Type B pancreatic cell (in vitro differentiated cells): Measurements from ENCODE around the gene ABCB8. TPM values are rescaled to one million over a fixed set of nuclear protein-coding genes. Genes with fewer than 3 reads are reported as not detected.

Experiments used
- DNase-seq: peaks from one replicate; pipeline ENCODE4 v3.0.0; 2021; ENCODE audit warnings: mixed read lengths; ENCODE audit not compliant: unreplicated experiment; ENCODE audit errors: extremely low spot score
- H3K27ac Mint-ChIP-seq: 2 replicates; pipeline ENCODE4 v1.8.0; 2021; ENCODE audit warnings: mild to moderate bottlenecking, mixed read lengths
- H3K27me3 Mint-ChIP-seq: 2 replicates; pipeline ENCODE4 v1.8.0; 2021; ENCODE audit warnings: mixed read lengths
- H3K36me3 Mint-ChIP-seq: 2 replicates; pipeline ENCODE4 v1.8.0; 2021; ENCODE audit warnings: mixed read lengths
- H3K4me1 Mint-ChIP-seq: one replicate; pipeline ENCODE4 v1.8.0; 2021; ENCODE audit warnings: mixed read lengths; ENCODE audit not compliant: unreplicated experiment
- H3K4me3 Mint-ChIP-seq: 2 replicates; pipeline ENCODE4 v1.8.0; 2021; ENCODE audit warnings: mild to moderate bottlenecking, mixed read lengths
- H3K9me3 Mint-ChIP-seq: 2 replicates; pipeline ENCODE4 v1.8.0; 2021; ENCODE audit warnings: mixed read lengths
- CTCF ChIP-seq: fragments of 200-600 bp; sonication (generic); conservative IDR thresholded peaks from 2 replicates; pipeline ENCODE4 v1.5.0; 2021; ENCODE audit warnings: antibody characterized with exemption, mild to moderate bottlenecking
- total RNA-seq: library from RNA; stranded (reverse); gene quantifications from 2 replicates; pipeline ENCODE4 v1.2.1, GENCODE V29; 2021; ENCODE audit warnings: low replicate concordance

The ABCB8 gene
- total RNA-seq, 1 donor from 2014 or later, result 45.5 TPM

DNA sequence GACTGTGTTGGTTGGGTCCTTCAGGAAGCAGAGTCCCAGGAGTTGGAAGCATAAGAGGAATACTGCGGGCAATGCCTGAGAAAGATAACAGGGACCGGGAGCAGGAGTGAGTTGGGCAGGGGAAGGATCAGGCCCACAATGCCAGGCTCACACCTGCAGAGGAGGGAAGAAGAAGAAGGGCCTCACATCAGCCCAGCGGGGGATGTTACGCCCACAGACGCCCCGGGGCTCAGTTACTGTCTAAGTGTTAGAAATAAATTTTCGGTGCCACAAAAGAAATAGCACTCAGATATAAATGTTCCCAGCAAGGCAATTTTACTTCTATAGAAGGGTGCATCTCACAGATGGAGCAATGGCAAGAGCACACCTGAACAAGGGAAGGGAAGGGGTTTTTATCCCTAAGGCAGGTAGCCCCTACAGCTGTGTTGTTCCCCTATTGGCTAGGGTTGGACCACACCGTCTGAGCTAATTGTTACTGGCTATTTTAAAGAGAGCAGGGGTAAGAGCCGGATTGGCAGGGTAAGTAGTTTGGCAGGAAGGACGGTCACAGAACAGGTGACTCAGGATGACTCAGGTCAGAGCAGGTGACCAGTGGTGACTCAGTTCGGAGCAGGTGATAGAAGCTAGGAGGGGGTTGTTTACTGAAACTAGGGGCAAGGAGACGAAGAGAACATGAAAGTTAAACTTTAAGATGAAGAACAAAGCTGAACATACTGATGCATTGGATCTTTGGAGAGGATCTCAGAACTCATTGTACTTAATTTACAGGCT is 37.6 kb upstream of the ABCB8 start, which contains the start of gene NOS3:
TSS of gene NOS3 (plus strand) at position 602 of the 771 bp plus-strand sequence. CDS start 2,787 bp downstream, outside the sequence.
- Mint-ChIP-seq H3K36me3 (no peaks in the 10 kb centered on the region), H3K4me1 (peaks cover 14% of the 10 kb centered on the region), H3K27me3 (peaks cover 27% of the 10 kb centered on the region), H3K27ac (no peak within 1 kb of the TSS), H3K4me3 (no peak within 1 kb of the TSS), H3K9me3 (peaks cover 6% of the 10 kb centered on the region)
- TF ChIP-seq CTCF, result no peak
- no peak for DNase-seq

GRCh38 chr7:150992051-150992640 is 36.1 kb upstream of the ABCB8 start:
- DNase-seq, result no peak
- no peak overlapping the region for H3K4me3 Mint-ChIP-seq
- no peaks in the 10 kb centered on the region for H3K36me3 Mint-ChIP-seq
- no peak for TF ChIP-seq CTCF
- H3K4me1 Mint-ChIP-seq, result peaks cover 8% of the 10 kb centered on the region
- H3K27me3 Mint-ChIP-seq, result peaks cover 20% of the 10 kb centered on the region
- peaks cover 6% of the 10 kb centered on the region for H3K9me3 Mint-ChIP-seq
- no peak overlapping the region for H3K27ac Mint-ChIP-seq

DNA sequence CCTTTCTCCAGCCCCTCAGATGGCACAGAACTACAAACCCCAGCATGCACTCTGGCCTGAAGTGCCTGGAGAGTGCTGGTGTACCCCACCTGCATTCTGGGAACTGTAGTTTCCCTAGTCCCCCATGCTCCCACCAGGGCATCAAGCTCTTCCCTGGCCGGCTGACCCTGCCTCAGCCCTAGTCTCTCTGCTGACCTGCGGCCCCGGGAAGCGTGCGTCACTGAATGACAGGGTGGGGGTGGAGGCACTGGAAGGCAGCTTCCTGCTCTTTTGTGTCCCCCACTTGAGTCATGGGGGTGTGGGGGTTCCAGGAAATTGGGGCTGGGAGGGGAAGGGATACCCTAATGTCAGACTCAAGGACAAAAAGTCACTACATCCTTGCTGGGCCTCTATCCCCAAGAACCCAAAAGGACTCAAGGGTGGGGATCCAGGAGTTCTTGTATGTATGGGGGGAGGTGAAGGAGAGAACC is 35.4 kb upstream of the ABCB8 start:
- Mint-ChIP-seq H3K9me3 (peaks cover 6% of the 10 kb centered on the region), H3K27me3 (peaks cover 18% of the 10 kb centered on the region), H3K4me1 (peaks cover 12% of the 10 kb centered on the region), H3K27ac (no peak overlapping the region), H3K4me3 (no peak overlapping the region), H3K36me3 (no peaks in the 10 kb centered on the region)
- TF ChIP-seq CTCF, result no peak
- DNase-seq, result no peak

DNA sequence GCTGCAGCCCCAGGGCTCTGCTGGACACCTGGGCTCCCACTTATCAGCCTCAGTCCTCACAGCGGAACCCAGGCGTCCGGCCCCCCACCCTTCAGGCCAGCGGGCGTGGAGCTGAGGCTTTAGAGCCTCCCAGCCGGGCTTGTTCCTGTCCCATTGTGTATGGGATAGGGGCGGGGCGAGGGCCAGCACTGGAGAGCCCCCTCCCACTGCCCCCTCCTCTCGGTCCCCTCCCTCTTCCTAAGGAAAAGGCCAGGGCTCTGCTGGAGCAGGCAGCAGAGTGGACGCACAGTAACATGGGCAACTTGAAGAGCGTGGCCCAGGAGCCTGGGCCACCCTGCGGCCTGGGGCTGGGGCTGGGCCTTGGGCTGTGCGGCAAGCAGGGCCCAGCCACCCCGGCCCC is 34.7 kb upstream of the ABCB8 start:
- H3K9me3 Mint-ChIP-seq, result peaks cover 6% of the 10 kb centered on the region
- peaks cover 12% of the 10 kb centered on the region for H3K4me1 Mint-ChIP-seq
- no peak for DNase-seq
- no peaks in the 10 kb centered on the region for H3K36me3 Mint-ChIP-seq
- no peak overlapping the region for H3K4me3 Mint-ChIP-seq
- peaks cover 12% of the 10 kb centered on the region for H3K27me3 Mint-ChIP-seq
- no peak for TF ChIP-seq CTCF
- no peak overlapping the region for H3K27ac Mint-ChIP-seq

DNA sequence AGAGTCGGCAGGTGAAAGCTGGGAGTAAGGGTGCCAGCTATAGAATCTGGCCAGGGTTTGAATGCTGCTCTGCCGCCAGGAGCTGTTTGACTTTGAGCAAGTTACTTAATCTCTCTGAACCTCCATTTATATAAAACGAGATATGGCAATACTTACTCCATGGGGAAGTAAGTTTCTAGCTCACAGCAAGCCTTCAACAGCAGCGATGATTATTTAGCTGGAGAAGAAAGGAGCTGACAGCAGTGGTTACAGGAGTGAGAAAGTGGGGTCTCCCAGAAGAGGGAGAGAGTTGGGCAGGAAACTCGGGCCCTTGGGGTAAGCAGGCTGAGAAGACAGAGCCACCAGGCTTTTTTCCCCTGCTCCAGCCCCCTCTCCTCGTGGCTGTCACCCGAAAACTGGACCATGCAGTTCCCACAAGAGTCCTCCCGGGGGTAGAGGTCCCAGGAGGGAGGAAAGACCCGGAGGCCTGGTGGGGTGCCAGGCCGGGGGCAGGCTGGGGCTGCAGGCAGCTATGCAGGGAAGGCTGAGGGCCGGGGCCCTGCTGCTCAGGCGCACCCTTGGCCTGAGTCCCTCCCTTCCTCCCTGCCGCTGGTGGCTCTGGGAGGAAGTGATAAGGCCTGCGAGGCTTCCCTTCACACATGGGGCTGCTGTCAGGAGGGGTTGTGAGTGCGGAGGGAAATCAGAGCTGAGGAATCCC is 34.0 kb upstream of the ABCB8 start:
- H3K27ac Mint-ChIP-seq, result no peak overlapping the region
- H3K27me3 Mint-ChIP-seq, result peaks cover 11% of the 10 kb centered on the region
- H3K9me3 Mint-ChIP-seq, result peaks cover 6% of the 10 kb centered on the region
- DNase-seq, result no peak
- TF ChIP-seq CTCF, result no peak
- no peak overlapping the region for H3K4me3 Mint-ChIP-seq
- H3K4me1 Mint-ChIP-seq, result peaks cover 12% of the 10 kb centered on the region
- H3K36me3 Mint-ChIP-seq, result no peaks in the 10 kb centered on the region
